ENCODE measurements around the gene PRPF18.

The PRPF18 gene

GRCh38 chr10:13671904-13672303 lies 85.1 kb downstream of the PRPF18 start:
- DNase-seq: no peak

- DNase-seq: no peak
These were observed 85.8 kb downstream of the PRPF18 start for GRCh38 chr10:13672548-13672947.

GRCh38 chr10:13673156-13673555 lies 86.4 kb downstream of the PRPF18 start:
- DNase-seq: no peak

GRCh38 chr10:13674645-13675588 lies 88.2 kb downstream of the PRPF18 start:
- DNase-seq: no peak

GRCh38 chr10:13678101-13678843 lies 91.5 kb downstream of the PRPF18 start:
- DNase-seq: no peak
